Measurements from ENCODE around the gene LRRC17.
"Not testable (repeated sequence)": the region's sequence is repeated elsewhere in the genome, so short reads cannot be mapped to it uniquely, and the experiment has no call there.

Gene LRRC17

GRCh38 chr7:102897211-102897631 lies 15.6 kb upstream of the LRRC17 start:
- TF ChIP-seq, protein P1, sequence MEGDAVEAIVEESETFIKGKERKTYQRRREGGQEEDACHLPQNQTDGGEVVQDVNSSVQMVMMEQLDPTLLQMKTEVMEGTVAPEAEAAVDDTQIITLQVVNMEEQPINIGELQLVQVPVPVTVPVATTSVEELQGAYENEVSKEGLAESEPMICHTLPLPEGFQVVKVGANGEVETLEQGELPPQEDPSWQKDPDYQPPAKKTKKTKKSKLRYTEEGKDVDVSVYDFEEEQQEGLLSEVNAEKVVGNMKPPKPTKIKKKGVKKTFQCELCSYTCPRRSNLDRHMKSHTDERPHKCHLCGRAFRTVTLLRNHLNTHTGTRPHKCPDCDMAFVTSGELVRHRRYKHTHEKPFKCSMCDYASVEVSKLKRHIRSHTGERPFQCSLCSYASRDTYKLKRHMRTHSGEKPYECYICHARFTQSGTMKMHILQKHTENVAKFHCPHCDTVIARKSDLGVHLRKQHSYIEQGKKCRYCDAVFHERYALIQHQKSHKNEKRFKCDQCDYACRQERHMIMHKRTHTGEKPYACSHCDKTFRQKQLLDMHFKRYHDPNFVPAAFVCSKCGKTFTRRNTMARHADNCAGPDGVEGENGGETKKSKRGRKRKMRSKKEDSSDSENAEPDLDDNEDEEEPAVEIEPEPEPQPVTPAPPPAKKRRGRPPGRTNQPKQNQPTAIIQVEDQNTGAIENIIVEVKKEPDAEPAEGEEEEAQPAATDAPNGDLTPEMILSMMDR (IDR thresholded peaks at IDR 0.05; ENCODE audit: control insufficient read depth, extremely low read depth, insufficient read depth): no peak
- no peak overlapping the region for H3K4me3 ChIP-seq (ENCODE audit: low read depth, low read length)
- DNase-seq (ENCODE audit: low read depth): no peak

- no peak for DNase-seq (ENCODE audit: low read depth)
- TF ChIP-seq, protein P1 (IDR thresholded peaks at IDR 0.05; ENCODE audit: control insufficient read depth, extremely low read depth, insufficient read depth): no peak
- H3K4me3 ChIP-seq (ENCODE audit: low read depth, low read length): no peak overlapping the region
Observed at GRCh38 chr7:102897856-102898531, 14.8 kb upstream of the LRRC17 start.

GRCh38 chr7:102898532-102898859 lies 14.3 kb upstream of the LRRC17 start:
- TF ChIP-seq, protein P1 (IDR thresholded peaks at IDR 0.05; ENCODE audit: control insufficient read depth, extremely low read depth, insufficient read depth): no peak
- no peak overlapping the region for H3K4me3 ChIP-seq (ENCODE audit: low read depth, low read length)
- DNase-seq (ENCODE audit: low read depth): no peak

- not testable (repeated sequence) for H3K4me3 ChIP-seq (ENCODE audit: low read depth, low read length); DNase-seq (ENCODE audit: low read depth)
Observed at GRCh38 chr7:102902052-102902451, 10.7 kb upstream of the LRRC17 start.

DNA sequence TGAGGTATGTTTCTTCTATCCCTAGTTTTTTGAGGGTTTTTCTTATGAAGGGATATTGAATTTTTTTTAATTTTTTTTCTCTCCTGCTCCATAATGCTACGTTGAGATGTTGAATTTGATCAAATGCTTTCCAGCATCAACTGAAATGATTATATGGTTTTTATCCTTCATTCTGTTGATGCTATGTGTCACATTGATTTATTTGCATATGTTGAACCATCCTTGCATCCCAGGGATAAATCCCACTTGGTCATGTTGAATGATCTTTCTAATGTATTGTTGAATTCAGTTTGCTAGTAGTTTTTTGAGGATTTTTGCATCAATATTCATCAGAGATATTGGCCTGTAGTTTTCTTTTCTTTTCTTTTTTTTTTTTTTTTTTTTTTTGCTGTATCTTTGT lies 9.2 kb upstream of the LRRC17 start:
- not testable (repeated sequence) for DNase-seq (ENCODE audit: low read depth); H3K4me3 ChIP-seq (ENCODE audit: low read depth, low read length)

DNA sequence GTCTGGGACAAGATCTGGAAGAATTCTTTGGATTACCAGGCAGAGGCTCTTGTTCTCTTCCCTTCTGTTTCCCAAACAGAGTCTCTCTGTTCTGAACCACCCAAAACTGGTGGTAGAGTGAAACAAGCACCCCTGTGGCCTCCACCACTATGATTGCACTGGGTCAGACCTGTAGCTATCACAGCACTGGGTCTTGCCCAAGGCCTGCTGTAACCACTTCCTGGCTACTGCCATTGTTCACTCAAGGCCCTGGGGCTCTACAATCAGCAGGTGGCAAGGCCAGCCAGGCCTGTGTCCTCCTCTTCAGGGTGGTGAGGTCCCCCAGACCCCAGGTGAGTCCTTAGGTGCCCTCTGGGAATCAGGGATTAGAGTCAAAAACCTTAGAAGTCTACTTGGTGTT lies 4.1 kb upstream of the LRRC17 start:
- TF ChIP-seq, protein P1 (IDR thresholded peaks at IDR 0.05; ENCODE audit: control insufficient read depth, extremely low read depth, insufficient read depth): no peak
- DNase-seq (ENCODE audit: low read depth): no peak
- no peak overlapping the region for H3K4me3 ChIP-seq (ENCODE audit: low read depth, low read length)

DNA sequence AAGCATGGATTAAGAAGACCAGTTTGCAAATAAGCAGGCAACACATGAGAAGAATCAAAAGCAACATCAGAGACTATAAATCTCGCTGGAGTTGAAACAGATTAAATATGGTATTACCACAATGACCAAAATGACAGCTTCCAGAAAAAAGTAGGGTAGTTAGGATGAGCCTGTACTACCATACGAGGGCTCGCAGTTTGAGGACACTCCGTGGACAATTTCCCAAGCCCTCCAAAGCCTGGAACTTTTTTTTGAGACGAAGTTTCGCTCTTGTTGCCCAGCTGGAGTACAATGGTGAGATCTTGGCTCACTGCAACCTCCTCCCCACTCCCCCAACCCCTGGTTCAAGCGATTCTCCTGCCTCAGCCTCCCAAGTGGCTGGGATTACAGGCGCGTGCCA lies 1.0 kb downstream of the LRRC17 start:
- TF ChIP-seq, protein P1 (IDR thresholded peaks at IDR 0.05; ENCODE audit: control insufficient read depth, extremely low read depth, insufficient read depth): no peak
- DNase-seq (ENCODE audit: low read depth): no peak
- no peak overlapping the region for H3K4me3 ChIP-seq (ENCODE audit: low read depth, low read length)

DNA sequence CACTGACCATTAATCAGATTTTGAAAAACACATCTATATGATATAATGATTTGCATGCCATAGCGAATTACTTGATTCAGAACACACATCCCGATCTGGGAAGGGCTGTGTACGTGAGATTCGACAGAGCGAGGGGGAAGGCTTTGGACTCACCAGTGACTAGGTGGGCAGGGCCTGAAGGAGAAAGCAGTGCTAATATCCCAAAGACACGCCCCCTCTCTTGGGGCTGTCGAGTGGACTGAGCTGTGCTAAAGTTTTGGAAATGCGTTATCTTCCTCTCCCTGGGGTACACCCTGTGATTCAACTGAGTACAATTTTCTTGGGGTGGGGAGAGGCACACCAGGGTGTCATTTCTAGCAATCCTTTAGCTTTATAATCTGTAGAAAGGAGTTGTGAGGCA lies 1.8 kb downstream of the LRRC17 start:
- no peak for DNase-seq (ENCODE audit: low read depth)
- no peak overlapping the region for H3K4me3 ChIP-seq (ENCODE audit: low read depth, low read length)
- TF ChIP-seq, protein P1 (IDR thresholded peaks at IDR 0.05; ENCODE audit: control insufficient read depth, extremely low read depth, insufficient read depth): no peak

Measured in LNCaP clone FGC (cell line).